ENCODE data around the gene PLD1.
"Not testable (repeated sequence)": the region's sequence is repeated elsewhere in the genome, so short reads cannot be mapped to it uniquely, and the experiment has no call there.

PLD1 gene

GRCh38 chr3:171671709-171672108, 138.6 kb downstream of the PLD1 start:
- DNase-seq (ENCODE audit: low read depth, low spot score), result no peak

GRCh38 chr3:171666516-171666915, 143.8 kb downstream of the PLD1 start:
- no peak for DNase-seq (ENCODE audit: low read depth, low spot score)

- no peak for DNase-seq (ENCODE audit: low read depth, low spot score)
Measured at GRCh38 chr3:171663805-171664204, 146.5 kb downstream of the PLD1 start.

- DNase-seq (ENCODE audit: low read depth, low spot score), result no peak
Measured at GRCh38 chr3:171661484-171661883, 148.8 kb downstream of the PLD1 start.

GRCh38 chr3:171660188-171660587, 150.1 kb downstream of the PLD1 start:
- DNase-seq (ENCODE audit: low read depth, low spot score), result no peak

- peak; percentile 8 for DNase-seq (ENCODE audit: low read depth, low spot score)
Measured at GRCh38 chr3:171658841-171659240, 151.4 kb downstream of the PLD1 start.

- DNase-seq (ENCODE audit: low read depth, low spot score), result peak; percentile 69
Measured at GRCh38 chr3:171654809-171655208, 155.5 kb downstream of the PLD1 start.

GRCh38 chr3:171654326-171654725, 156.0 kb downstream of the PLD1 start:
- no peak for DNase-seq (ENCODE audit: low read depth, low spot score)

- DNase-seq (ENCODE audit: low read depth, low spot score), result no peak
Measured at GRCh38 chr3:171653701-171654100, 156.6 kb downstream of the PLD1 start.

GRCh38 chr3:171652932-171653331, 157.4 kb downstream of the PLD1 start:
- DNase-seq (ENCODE audit: low read depth, low spot score), result no peak

GRCh38 chr3:171649911-171650592, 160.2 kb downstream of the PLD1 start:
- no peak for DNase-seq (ENCODE audit: low read depth, low spot score)

- DNase-seq (ENCODE audit: low read depth, low spot score), result no peak
Measured at GRCh38 chr3:171649267-171649666, 161.0 kb downstream of the PLD1 start.

- no peak for DNase-seq (ENCODE audit: low read depth, low spot score)
Measured at GRCh38 chr3:171648069-171648468, 162.2 kb downstream of the PLD1 start.

GRCh38 chr3:171646357-171647133, 163.7 kb downstream of the PLD1 start:
- peak; percentile 70 for DNase-seq (ENCODE audit: low read depth, low spot score)

- DNase-seq (ENCODE audit: low read depth, low spot score), result no peak
Measured at GRCh38 chr3:171644681-171645080, 165.6 kb downstream of the PLD1 start.

GRCh38 chr3:171643681-171644080, 166.6 kb downstream of the PLD1 start:
- DNase-seq (ENCODE audit: low read depth, low spot score), result no peak

GRCh38 chr3:171643033-171643432, 167.2 kb downstream of the PLD1 start:
- no peak for DNase-seq (ENCODE audit: low read depth, low spot score)

GRCh38 chr3:171640520-171641412, 169.5 kb downstream of the PLD1 start:
- DNase-seq (ENCODE audit: low read depth, low spot score), result peak; percentile 70

GRCh38 chr3:171636666-171637065, 173.6 kb downstream of the PLD1 start:
- no peak for DNase-seq (ENCODE audit: low read depth, low spot score)

GRCh38 chr3:171632766-171633165, 177.5 kb downstream of the PLD1 start:
- no peak for DNase-seq (ENCODE audit: low read depth, low spot score)

- not testable (repeated sequence) for DNase-seq (ENCODE audit: low read depth, low spot score)
Measured at GRCh38 chr3:171626799-171627198, 183.5 kb downstream of the PLD1 start.

- DNase-seq (ENCODE audit: low read depth, low spot score), result no peak
Measured at GRCh38 chr3:171622126-171622525, 188.2 kb downstream of the PLD1 start.
